HG03066 (cell line): ENCODE measurements around the gene IGF1R.

Source experiments
- ATAC-seq: cut with Tn5 transposase; IDR thresholded peaks from one replicate; pipeline ENCODE4 v1.9.1; 2021; ENCODE audit warnings: low read depth; ENCODE audit not compliant: unreplicated experiment

The IGF1R gene

DNA sequence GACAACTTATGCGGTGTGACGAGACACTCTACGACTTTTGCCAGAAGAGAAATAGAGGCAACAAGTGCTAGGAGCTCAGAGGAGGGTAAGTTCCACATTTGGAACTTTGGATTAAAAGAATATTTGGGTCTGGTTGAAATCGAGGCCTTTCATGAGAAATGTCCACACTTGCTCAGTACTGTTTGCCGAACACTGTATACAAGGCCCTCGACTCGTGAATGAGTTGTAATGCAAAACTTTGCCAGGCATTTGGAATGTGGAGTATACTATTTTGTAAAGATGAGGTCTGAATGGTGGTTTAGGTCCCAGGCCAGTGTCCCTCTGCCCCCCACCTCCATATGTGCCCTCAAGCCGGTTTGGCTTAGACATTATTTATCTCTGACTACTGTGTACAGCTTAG lies 73.9 kb downstream of the IGF1R start:
- no peak for ATAC-seq

DNA sequence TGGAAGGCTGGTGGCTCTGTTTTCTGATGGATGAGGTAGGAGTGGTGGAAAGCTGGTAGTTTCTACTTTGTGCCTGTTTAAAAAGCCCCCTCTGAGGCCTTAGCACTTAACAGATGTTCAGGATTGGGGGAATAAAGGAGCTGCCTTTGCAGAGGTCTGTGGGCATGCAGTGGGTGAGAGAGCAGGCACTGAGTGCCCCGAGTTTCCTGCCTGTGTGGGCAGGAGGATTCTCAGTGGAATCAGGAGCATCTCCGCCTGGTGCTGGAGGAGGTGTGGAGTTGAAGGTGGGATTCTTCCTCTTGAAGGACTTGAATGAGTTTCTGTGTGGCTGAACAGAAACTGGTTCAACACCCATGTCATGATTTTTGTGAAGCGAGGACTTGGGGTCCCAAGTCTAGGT lies 74.3 kb downstream of the IGF1R start:
- ATAC-seq, result no peak

DNA sequence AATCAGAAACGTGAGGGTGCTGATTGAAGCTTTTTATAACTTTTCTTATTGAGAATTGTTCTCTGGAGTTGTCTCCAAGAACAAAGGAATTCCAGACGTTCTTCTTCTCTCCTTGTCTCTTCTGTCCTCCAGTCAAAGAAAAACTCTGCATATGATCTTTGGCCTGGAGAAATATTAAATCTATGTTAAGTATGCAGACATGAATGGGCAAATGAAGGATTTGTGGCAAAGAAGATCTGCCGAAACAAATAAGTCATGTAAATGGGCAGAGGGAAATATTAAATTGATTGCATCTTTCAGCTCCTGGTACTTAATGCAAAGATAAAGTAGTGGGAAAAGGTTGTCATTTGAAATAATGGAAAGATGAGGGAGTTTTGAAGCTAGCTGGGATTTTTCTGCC lies 74.9 kb downstream of the IGF1R start:
- no peak for ATAC-seq

DNA sequence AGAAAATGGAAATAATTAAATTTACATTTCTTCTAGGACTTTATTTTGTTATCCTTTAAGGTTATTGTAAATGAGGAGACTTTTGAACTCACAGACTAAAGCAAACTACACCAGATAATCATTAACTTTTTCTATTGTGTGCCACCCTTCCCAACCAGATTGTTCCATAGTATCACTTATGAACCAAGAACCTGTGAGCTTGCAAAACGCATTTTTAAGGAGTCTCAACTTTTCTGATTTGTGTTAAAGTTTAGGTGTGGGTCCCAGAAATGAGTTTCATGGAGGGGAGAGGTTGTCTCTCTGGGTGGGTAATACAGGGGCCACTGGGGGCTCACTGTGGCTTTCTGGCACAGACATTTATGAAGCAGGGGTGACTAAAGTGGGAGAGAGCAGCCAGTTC lies 75.7 kb downstream of the IGF1R start:
- ATAC-seq, result no peak

DNA sequence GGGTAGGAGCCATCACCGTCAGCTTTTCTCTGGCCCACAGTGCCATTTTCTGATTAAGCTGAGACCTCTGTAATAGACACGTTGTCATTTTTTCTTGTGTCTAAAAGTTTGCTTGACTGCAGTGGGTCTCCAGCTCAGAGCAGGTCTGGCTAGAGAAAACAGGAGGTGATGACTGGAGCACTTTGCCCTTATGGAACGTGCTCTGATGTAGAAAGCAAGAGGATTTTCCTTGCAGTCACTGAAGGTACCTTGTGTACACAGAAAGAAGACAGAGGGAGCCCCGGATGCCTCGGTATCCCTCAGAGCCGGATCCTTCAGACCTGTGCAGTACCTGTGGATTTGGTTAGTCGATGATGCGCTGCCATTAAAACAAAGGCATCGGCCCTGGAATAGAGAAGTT lies 76.2 kb downstream of the IGF1R start:
- ATAC-seq, result no peak

DNA sequence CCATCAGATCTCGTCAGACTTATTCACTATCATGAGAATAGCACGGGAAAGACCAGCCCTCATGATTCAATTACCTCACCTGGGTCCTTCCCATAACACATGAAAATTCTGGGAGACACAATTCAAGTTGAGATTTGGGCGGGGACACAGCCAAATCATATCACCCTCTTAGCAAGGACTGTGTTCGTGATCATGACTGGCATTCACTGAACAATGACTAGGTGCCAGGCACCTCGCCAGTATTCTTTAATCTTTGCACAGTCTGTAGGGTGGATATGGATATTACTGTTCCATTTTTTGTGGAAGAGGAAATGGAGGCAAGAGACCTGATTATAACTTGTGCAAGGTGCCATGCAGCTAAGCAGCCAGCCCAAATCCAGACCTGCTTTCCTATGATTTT lies 77.5 kb downstream of the IGF1R start:
- no peak for ATAC-seq

DNA sequence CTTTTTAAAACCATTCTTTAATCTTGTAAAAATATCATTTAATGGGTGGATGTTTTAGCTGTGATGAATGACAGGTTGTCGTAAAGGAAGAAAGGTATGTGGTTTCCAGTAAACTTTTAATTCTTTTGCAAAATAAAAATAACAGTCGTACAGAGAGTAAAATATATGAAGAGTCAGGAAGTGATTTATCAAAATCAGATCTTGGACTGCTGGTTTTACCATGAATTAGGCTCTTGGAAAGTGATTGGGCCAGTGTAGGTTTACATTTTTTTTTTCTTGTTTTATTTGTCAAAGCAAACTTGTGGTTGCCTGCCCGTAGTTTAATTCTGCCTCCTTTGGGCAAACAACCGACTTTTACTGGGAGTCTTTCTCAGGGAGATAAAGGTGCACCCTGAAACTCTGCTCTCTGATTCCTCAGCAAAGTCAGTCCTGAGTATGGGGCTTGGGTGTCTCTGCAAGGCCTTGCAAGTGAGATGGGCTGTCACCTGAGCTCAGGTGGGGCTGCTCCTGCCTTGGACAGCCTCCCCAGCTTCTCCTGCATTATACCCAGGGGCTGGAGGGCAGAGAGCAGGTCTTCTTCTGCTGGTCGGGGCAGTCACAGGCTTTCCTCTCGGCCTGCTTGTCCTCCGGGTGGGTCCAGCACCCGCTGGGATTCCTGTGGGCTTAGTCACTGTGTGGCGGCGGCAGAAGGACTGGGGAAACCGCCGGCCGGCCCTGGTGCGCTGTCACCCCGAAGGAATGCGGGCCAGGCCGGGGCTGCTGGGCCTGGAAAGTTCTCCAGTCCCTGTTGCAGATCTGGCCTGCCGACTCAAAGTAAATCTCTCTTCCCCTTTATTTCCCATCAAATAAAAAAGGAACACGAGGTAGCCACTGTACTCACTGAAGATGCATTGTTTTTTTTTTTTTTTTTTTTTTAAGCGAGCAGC lies 79.0 kb downstream of the IGF1R start:
- no peak for ATAC-seq

DNA sequence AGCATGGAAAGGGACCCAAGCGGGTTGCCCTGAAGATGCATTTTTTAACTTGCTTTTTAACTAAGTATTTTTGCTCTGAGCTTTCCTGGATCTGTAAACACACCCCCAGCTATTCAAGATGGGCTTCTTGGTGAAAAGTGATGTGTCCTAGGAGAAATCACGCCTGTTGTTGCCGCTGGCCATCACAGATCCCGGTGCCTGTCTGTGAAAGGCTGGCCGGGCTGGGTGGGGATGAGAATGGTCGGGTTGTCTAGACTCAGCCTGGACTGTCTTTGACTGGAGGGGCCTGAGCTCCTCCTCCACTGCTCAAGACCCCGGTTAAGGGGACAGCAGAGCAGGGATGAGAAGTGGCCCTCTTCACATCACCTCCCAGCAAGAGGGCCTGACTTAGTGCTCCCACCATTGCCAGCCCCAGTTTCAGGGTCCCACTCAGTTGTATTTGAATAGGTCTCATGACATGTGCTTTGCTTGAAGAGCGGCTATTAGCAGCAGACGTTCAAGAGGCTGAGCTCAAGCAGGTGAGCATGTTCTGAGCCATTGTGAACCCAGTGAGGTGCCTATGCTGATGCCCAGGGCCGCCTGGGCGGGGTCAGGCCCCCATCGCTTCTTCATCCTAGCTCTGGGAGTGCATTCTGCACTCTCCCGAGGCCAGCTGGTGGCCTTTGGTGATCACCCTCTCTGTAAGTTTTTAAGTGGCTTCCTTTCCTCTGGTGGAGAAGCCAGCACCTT lies 79.9 kb downstream of the IGF1R start:
- ATAC-seq, result no peak

DNA sequence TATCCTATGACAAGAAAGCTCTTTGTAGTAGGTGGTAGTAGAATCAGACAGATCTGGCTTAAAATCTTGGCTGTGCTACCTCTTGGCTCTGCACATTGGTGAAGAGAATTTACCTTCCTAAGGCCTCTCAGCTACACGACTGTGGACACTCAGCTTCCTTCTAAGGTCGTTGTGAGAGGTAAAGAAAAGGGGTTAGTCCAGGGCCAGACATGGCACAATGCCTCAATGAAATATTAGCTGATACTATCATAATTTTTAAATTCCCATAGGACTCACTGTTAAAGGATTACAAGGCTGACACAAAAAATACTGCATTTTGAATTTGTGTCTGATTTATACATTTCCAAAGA lies 80.4 kb downstream of the IGF1R start:
- no peak for ATAC-seq

DNA sequence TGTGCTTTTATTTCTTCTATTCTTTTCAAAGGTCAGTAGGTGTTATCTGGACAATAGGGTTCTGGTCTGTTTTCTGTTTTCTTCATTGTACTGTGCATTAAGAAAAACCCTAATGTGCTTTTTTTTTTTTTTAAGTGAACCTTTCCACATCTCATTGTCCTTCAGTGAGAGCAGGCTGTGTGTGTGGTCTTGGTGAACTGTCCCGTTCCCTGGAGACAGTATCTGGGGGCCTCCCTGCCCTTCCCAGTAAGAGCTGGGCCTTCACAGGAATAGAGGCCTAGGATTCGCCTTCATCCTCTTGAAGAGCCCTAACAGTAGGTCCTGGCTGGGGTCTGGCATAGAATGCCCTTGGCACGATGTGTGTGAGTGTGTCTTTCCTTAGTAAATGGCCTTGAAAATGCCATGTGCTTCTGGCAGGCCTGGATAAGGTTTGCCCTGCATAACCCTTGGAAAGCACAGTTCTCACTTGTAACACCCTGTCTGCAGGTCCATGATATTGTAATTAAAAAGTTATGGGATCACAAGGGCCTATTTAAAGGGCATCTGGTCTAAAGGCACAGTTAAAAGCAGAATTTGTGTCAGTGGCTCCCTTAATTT lies 81.2 kb downstream of the IGF1R start:
- ATAC-seq, result no peak

DNA sequence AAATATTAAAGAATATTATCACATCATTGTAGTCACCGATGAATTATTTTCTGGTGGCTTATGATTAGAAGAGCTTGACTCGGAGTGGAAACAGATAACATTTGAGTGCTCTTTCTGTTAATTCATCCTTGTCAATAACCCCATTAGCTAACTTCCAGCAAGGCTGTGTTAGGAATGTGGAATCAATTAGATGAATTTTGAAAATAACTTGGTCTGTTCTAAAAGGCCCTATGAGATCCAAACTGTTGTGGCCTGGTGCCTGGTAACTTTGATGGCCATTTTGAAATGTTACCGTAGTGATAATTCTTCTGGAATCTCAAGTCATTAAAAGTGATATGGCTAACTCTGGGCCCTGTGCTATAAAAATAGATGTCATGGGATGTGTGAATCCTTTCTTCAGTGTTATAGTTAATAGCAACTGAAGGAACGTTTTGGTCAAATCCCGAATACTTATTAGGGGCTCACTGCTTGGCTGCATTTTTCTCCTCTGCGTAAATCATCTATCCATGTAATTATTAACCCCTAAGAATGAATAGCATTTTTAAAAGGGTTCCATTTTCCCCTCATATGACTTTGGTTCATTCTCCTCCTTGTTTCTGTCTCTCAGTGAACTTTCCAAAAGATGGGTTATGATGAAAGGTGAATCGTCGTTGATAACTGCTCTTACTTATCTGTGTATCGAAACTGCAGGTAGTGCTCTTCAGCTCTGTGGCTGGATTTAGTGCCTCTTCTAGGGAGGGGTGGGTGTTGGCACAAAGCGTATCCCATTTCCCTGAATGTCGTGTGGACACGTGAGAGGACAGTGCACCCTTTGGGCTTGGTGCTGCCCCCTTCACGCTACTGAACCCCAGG lies 82.7 kb downstream of the IGF1R start:
- no peak for ATAC-seq

DNA sequence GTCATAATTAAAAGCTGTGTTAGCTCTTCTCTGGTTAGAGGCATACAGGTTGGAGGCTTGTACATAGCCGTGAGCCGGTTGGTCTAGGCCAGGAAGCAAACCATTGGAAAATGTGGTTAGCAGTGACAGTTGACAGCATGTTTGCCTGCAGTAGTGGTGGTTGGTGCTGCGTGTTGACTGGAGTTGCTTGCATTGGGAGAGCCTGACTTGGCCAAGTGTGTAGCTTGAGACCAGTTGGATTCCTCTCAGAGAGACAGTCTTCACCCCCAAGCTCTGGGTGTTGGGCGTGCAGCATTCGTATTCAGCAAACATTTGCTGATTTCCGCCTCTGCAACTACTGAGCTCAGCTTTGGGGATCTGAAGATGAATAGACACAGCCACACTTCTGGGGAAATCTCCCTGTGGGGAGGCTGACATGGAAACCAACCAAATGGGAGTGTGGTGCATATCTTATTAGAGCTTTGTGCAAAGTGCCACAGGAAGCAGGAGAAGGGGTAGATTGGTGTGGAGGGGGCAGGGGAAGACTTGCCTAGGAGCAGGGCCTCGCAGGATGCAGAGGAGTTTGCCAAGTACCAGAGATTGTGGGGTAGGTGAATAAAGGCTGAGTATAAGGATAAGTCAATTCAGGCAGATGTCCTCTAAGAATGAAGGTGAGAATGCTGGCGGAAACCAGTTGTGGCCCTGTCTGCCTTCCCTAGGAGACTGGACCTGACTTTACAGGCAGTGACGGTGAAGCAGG lies 83.5 kb downstream of the IGF1R start:
- no peak for ATAC-seq

DNA sequence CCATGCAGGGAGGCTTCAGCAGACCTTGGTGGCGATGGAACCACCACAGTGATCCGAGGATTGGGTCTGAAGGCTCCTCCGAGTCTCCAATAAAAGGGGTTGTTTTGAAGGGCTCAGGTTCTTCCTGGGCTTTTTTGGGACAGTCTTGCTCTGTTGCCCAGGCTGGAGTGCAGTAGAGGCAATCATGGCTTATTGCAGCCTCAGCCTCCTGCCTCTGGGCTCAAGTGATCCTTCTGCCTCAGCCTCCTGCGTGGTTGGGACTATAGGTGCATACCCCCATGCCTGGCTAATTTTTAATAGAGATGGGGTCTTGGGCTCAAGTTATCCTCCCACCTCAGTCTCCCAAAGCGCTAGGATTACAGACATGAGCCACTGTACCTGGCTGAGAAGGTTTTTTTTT lies 84.8 kb downstream of the IGF1R start:
- no peak for ATAC-seq

DNA sequence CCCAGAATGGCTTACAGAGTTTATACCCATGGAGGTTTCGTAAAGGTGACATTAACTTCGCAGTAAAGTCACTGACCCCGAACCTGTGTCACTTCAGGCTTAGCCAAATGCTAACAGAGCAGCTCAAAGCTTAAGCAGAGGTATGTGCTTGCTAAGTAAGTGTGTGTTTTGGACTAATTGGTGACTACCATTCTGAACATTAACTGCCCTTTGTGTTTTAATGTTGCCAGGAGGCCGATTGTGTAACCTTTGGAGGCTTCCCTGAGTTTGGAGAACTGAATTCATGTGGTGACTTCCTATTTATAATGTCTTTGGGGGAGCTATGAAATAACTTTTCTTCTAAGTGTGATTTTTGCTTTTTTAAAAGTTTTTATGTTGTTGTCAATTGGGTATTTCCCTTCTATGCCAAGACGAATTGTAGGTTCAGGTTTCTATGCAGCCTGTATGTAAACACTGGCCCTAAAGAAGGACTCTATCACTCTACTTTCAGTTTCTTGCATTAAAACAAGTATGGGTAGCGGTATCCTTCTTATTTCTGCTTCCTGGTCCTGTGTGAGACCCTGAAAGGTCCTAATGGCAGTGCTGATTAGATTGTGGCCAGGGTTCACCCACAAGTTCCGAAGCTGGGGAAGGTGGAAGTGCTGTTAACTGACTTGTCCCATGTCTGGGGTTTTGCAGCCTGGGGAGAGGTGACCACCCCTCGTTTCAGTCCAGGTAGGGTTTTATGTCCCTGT lies 86.3 kb downstream of the IGF1R start:
- no peak for ATAC-seq

DNA sequence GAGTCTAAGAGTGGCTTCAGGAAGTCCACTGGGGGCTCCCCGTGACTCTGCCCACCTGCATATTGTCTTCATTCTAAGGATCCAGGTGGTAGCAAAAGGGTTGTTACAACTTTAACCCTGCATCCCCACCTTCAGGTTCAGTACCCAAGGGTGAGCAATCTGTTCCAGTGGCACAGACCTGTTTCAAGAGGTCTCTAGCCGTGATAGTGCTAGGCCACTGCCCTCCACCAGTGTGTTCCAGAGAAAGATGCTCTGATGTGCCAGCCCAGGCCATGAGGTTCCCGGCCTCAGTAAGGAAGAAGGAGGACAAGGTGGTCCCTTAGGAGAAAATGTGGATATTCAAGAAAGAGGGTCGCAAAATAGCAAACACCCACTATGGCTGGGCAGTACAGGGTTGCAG lies 87.0 kb downstream of the IGF1R start:
- no peak for ATAC-seq

DNA sequence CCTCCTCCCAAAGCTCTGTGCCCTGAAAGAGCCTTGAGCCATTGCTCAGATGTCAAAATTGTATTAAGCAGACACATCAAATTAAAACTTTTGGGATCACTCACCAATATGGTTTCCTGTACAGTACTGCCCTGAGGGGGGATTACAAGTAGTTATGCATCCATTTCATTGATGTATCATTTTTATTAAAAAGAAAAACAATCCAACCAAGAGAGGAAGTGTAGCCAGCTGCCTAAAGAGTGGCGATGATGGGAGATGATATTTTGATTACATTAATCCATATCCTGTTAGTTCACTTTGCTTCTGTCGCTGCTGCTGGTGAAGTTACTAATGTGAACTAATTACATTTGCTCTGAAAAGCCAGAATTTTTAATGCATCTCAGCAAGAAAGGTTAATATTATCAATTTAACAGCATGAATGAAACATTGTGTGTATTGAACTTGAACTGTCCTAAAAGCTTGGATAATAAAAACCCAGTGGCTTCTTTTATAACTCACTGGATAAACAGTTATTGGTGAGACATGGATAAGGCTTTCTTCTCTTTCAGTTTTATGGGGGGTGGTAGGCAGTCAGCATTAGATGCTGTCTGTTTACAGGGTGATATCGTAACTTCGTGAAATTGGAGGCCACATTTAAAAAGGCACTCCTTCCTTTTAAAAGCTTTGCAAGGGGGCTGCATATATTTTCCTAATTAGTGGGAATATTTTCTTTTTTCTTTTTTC lies 87.7 kb downstream of the IGF1R start:
- no peak for ATAC-seq

DNA sequence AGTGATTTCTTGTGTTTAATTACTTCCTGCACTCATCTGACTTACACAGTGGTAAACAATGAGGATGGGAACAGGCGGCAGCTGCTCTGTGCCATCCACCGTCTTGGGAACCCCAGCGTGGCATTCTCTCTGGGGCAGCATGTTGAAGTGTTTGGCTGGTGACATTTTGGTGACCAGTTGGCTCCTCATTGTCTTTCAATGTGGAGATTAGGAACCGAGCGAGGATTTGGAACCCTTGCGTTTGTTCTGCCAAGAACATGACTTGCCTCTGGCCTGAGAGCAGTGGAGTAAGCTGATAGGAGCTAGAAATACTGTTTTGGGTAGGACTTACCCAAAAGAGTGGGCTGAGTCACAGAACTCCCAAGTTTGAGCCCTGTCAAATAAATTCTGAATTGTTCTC lies 88.8 kb downstream of the IGF1R start:
- no peak for ATAC-seq

DNA sequence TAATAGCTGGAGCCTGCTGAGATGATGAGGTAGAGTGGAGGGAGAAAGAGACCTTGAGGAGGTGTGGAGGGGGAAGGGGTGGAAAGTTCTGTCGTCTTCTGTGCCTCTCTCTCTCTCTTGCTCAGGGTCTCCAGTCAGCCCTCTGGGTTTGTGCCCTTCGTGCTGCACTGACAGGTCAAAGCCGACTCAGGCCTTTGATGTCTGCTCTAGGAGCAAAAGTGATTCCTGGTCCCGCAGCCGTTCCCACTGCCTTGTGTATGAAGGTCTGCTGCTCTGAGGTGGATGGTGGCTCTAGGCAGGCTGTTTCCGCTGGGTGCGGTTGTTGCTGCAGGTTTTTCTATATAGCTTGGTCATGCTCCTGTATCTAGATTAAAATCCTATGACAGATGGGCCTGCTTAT lies 89.4 kb downstream of the IGF1R start:
- no peak for ATAC-seq
